Prostate gland (tissue), 2 donors: Measurements from ENCODE around the gene PALS1.

Experiments
- POLR2A ChIP-seq: fragments of 450-650 bp; IDR thresholded peaks from one replicate; pipeline ENCODE4 v1.6.1; 2016; ENCODE audit warnings: antibody characterized with exemption, mild to moderate bottlenecking
- TF ChIP-seq, protein P1 (sequence below), 4 experiments: fragments of 200-600 bp in 2 of 4; fragments of 450-650 bp in 2 of 4; sonication (generic) in 2 of 4; IDR thresholded peaks; 1 replicate in 3 of 4; 2 replicates in 1 of 4; pipeline ENCODE4 v1.5.1; 2016 to 2019; ENCODE audit warnings: antibody characterized with exemption in 4 of 4, mild to moderate bottlenecking in 2 of 4, moderate library complexity in 2 of 4

DNA sequence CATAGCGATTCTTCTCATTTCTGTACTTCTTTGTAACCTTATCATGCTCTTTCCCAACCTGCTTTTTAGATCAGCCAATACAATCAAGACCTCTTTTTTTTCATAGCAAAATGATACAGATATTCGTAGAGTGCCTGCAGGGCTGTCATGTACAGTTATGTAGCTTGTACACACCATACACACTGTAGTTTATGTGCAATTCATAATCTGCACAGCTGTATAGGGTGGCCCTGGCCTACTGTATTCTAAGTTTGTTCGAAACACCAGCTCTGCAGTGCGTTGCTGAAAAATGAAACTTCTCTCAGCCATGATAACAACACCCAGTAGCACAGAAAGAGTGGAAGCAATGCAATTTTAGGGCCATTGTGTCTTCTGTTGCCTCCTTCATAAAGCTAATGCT is 15.7 kb upstream of the PALS1 start:
- no peak for TF ChIP-seq POLR2A
- TF ChIP-seq, protein P1, sequence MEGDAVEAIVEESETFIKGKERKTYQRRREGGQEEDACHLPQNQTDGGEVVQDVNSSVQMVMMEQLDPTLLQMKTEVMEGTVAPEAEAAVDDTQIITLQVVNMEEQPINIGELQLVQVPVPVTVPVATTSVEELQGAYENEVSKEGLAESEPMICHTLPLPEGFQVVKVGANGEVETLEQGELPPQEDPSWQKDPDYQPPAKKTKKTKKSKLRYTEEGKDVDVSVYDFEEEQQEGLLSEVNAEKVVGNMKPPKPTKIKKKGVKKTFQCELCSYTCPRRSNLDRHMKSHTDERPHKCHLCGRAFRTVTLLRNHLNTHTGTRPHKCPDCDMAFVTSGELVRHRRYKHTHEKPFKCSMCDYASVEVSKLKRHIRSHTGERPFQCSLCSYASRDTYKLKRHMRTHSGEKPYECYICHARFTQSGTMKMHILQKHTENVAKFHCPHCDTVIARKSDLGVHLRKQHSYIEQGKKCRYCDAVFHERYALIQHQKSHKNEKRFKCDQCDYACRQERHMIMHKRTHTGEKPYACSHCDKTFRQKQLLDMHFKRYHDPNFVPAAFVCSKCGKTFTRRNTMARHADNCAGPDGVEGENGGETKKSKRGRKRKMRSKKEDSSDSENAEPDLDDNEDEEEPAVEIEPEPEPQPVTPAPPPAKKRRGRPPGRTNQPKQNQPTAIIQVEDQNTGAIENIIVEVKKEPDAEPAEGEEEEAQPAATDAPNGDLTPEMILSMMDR (IDR thresholded peaks at IDR 0.05): no peak
